Nephron (organoid): Measurements from ENCODE around the gene SLC16A14.

ENCODE experiments used
- H3K27ac Mint-ChIP-seq, 3 experiments: 2 replicates each; pipeline ENCODE4 v1.8.0; 2020; ENCODE audit warnings: mixed read lengths in 3 of 3, mild to moderate bottlenecking in 2 of 3, moderate library complexity in 1 of 3
- H3K27me3 Mint-ChIP-seq: 2 replicates; pipeline ENCODE4 v1.8.0; 2021; ENCODE audit warnings: low read depth, mild to moderate bottlenecking, moderate library complexity, mixed read lengths
- H3K36me3 Mint-ChIP-seq: 2 replicates; pipeline ENCODE4 v1.8.0; 2020; ENCODE audit warnings: low read depth, mixed read lengths
- H3K4me1 Mint-ChIP-seq: 2 replicates; pipeline ENCODE4 v1.8.0; 2020; ENCODE audit warnings: mixed read lengths
- H3K4me3 Mint-ChIP-seq, 3 experiments: 2 replicates each; pipeline ENCODE4 v1.8.0; 2020; ENCODE audit warnings: mild to moderate bottlenecking in 3 of 3, mixed read lengths in 3 of 3, moderate library complexity in 2 of 3
- H3K9me3 Mint-ChIP-seq: 2 replicates; pipeline ENCODE4 v1.8.0; 2020; ENCODE audit warnings: mixed read lengths
- TF ChIP-seq, protein P1 (sequence below), 3 experiments: fragments of 200-600 bp; sonication (generic); IDR thresholded peaks; one replicate each; pipeline ENCODE4 v1.5.0; 2021; ENCODE audit warnings: antibody characterized with exemption in 3 of 3; ENCODE audit not compliant: unreplicated experiment in 3 of 3

Gene SLC16A14

DNA sequence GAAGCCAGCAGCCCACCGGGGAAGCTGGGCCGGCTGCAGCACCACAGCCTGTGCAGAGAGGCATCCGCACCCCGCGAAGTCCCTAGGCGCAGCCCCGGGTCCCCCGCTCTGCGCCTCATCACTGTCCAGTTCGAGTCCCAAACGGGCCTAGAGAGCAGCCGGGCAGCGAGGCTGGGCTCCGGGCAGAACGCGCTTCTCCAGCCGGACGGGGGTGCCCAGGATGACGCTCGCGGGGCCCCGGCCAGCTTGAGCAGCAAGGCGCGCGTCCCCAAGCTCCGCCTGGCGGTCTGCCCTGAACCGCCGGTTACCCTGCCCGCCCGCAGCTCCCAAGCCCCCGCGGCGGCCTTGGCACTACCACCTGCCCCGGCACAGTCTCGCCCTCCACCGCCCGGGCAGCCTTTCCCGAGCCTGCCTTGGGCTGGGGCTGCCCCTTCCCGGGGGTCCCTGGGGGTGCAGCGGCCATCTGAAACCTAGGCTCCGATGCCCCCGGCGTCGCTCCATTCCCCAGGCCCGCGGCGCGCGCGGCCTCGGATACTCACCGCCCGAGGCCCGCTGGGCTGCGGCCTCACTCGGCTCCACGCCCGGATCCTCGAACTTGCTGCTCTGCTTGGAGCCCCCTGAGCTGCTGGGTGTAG is 591 bp downstream of the SLC16A14 start:
- peaks cover 9% of the 10 kb centered on the region for H3K4me1 Mint-ChIP-seq
- peak overlapping the region; percentile 97 to 100 (median 99) for H3K4me3 Mint-ChIP-seq
- H3K9me3 Mint-ChIP-seq = no peaks in the 10 kb centered on the region
- TF ChIP-seq, protein P1, sequence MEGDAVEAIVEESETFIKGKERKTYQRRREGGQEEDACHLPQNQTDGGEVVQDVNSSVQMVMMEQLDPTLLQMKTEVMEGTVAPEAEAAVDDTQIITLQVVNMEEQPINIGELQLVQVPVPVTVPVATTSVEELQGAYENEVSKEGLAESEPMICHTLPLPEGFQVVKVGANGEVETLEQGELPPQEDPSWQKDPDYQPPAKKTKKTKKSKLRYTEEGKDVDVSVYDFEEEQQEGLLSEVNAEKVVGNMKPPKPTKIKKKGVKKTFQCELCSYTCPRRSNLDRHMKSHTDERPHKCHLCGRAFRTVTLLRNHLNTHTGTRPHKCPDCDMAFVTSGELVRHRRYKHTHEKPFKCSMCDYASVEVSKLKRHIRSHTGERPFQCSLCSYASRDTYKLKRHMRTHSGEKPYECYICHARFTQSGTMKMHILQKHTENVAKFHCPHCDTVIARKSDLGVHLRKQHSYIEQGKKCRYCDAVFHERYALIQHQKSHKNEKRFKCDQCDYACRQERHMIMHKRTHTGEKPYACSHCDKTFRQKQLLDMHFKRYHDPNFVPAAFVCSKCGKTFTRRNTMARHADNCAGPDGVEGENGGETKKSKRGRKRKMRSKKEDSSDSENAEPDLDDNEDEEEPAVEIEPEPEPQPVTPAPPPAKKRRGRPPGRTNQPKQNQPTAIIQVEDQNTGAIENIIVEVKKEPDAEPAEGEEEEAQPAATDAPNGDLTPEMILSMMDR (IDR thresholded peaks at IDR 0.05; ENCODE audit: unreplicated experiment in 3 of 3) = peak in 1 of 3 experiments; percentile 30
- H3K36me3 Mint-ChIP-seq = no peaks in the 10 kb centered on the region
- H3K27ac Mint-ChIP-seq = peak overlapping the region; percentile 81 to 94 (median 92)
- H3K27me3 Mint-ChIP-seq = peaks cover 23% of the 10 kb centered on the region

GRCh38 chr2:230060672-230061293 is 7.9 kb downstream of the SLC16A14 start:
- TF ChIP-seq, protein P1 (IDR thresholded peaks at IDR 0.05; ENCODE audit: unreplicated experiment in 3 of 3) = no peak
- no peaks in the 10 kb centered on the region for H3K36me3 Mint-ChIP-seq
- no peak overlapping the region for H3K27ac Mint-ChIP-seq
- no peak overlapping the region for H3K4me3 Mint-ChIP-seq
- H3K9me3 Mint-ChIP-seq = no peaks in the 10 kb centered on the region
- no peaks in the 10 kb centered on the region for H3K4me1 Mint-ChIP-seq
- H3K27me3 Mint-ChIP-seq = no peaks in the 10 kb centered on the region

DNA sequence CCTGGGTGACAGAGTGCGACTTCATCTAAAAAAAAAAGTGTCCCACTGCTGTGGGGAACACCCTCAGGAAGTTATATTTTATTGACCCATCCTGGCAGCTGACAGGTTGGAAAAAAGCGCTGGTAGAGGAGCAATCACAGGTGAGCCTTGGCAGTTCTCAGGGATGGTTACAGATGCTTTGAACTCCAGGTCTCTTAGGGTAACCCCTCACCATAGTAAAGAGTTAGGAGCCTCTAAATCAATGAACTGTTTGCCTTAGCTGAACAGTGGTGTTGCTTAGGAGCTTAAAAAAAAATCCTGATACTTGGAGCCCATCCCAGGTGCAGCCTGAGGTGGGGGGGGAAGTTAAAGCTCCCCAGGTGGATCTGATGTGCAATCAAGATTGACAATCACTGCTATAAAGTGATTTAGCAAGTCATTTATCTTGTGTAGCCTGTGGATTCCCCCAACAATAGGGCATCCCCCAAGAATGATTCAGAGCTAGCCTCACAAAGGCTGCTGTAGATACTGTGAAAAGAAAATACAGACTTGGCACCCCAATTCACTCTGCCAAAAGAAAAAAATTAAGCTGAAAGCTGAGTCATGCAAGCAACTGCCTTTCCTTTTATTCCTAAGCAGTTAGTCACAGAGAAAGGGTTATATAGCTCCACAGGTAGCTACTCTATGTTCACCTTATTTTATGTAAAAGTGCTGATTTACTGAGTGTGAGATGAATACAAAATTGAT is 14.8 kb downstream of the SLC16A14 start:
- no peaks in the 10 kb centered on the region for H3K36me3 Mint-ChIP-seq
- no peak overlapping the region for H3K4me3 Mint-ChIP-seq
- H3K9me3 Mint-ChIP-seq = no peaks in the 10 kb centered on the region
- H3K27me3 Mint-ChIP-seq = no peaks in the 10 kb centered on the region
- H3K4me1 Mint-ChIP-seq = no peaks in the 10 kb centered on the region
- H3K27ac Mint-ChIP-seq = no peak overlapping the region
- TF ChIP-seq, protein P1 (IDR thresholded peaks at IDR 0.05; ENCODE audit: unreplicated experiment in 3 of 3) = no peak

GRCh38 chr2:230052299-230052698 is 16.4 kb downstream of the SLC16A14 start:
- H3K27ac Mint-ChIP-seq = peak overlapping the region in 1 of 3 experiments; percentile 84
- no peaks in the 10 kb centered on the region for H3K36me3 Mint-ChIP-seq
- no peaks in the 10 kb centered on the region for H3K27me3 Mint-ChIP-seq
- TF ChIP-seq, protein P1 (IDR thresholded peaks at IDR 0.05; ENCODE audit: unreplicated experiment in 3 of 3) = no peak
- no peak overlapping the region for H3K4me3 Mint-ChIP-seq
- no peaks in the 10 kb centered on the region for H3K4me1 Mint-ChIP-seq
- no peaks in the 10 kb centered on the region for H3K9me3 Mint-ChIP-seq

GRCh38 chr2:230050136-230050535 is 18.6 kb downstream of the SLC16A14 start:
- Mint-ChIP-seq H3K4me3 (no peak overlapping the region), H3K4me1 (no peaks in the 10 kb centered on the region), H3K27me3 (no peaks in the 10 kb centered on the region), H3K27ac (no peak overlapping the region), H3K36me3 (peaks cover 4% of the 10 kb centered on the region), H3K9me3 (no peaks in the 10 kb centered on the region)
- TF ChIP-seq, protein P1 (IDR thresholded peaks at IDR 0.05; ENCODE audit: unreplicated experiment in 3 of 3) = no peak
